ENCODE data around the gene TLCD5.

TLCD5 gene

GRCh38 chr11:120338107-120338933 lies 13.2 kb downstream of the TLCD5 start:
- DNase-seq = no peak

DNA sequence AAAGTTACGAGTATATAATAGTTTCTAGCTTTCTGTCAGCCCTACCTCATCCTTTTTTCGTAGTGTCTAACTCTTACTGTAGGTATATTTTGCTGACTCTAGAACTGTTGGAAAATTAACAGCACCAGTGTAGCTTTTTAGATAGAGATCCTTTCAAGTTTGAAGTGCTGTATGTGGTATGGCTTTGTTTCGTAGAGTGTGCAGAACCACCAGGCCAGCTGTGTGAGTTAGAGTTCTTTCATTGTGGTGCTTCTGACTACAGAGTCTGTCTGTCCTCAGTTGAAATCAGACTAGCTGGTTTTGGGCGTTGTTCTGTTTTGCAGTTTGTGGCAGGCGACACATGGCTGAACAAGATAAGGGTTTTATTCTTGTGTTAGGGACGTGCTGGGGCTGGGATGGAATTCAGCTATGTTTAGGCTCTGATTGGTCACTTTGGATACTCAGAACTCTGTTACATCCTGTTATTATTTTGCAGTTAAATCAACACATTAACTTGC lies 14.3 kb downstream of the TLCD5 start:
- no peak for DNase-seq

DNA sequence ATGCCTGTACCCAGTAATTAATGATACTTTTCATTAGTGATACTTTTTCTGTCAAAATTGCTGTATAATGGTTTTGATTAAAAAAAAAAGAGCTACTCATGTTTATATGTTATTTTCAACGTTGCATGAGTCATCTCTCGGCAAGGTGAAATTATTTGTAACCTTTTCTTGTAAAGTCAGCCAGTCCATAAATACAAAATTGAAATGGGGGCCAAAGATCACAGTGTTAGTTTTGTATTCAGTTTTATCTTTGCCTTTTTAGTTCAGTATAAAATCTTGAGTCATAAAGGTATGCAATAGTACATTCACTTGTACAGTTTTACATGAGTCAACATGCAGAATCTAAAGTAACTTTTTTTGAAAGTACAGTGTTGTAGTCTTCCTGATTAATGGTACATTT lies 15.4 kb downstream of the TLCD5 start:
- DNase-seq = no peak

- no peak for DNase-seq
Measured at GRCh38 chr11:120342226-120342625, 17.1 kb downstream of the TLCD5 start.

- DNase-seq = no peak
Measured at GRCh38 chr11:120342678-120343077, 17.6 kb downstream of the TLCD5 start.

DNA sequence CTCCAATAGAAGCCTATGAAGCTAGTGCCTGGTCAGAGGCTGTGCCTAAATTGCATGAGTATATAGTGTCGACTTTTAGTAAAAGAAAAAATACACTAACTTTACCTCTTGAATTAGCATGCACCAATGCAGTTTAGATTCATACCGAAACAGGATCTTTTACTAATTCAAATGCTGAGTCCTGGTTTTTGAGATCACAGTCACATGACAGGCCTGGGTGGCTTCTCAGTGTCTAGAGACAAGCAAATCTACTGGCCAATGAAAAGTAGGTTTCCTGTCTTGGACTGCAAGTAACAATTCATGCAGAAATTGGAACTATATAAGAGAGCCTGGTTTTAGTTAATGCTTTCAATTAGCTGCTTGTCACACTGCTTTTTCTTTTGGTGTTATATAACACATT lies 18.3 kb downstream of the TLCD5 start:
- DNase-seq = no peak

DNA sequence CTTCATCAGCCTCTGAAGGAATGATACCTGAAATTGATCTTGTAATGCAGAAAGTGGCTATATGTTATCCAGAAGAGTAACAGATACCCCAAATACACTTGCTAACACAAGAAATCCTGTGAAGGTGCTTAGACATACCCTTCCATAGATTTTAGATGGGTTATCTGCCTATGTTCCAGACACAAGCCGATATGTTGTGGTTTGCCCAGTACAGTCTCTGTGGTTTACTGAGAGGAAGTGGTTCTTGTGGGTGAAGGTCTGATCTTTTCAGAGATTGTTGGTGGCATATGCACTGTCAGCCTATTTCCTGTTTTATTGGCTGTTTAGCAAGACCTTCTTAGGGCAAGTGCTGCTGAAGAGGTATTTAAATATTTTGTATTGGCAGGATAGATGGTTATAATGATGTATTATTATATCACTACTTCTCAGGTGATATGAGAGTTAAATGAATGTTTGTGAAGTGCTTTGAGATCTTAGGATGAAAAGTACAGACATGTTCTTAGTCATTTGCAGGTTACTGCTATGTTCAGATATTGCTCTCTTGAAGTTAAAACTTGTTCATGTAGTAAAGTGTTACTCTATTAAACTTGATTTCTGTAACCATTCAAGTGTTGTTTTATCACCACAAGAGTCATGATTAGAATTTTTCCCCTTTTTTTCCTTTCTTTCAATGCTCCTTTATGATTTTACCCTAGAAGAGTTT lies 19.4 kb downstream of the TLCD5 start:
- no peak for DNase-seq

DNA sequence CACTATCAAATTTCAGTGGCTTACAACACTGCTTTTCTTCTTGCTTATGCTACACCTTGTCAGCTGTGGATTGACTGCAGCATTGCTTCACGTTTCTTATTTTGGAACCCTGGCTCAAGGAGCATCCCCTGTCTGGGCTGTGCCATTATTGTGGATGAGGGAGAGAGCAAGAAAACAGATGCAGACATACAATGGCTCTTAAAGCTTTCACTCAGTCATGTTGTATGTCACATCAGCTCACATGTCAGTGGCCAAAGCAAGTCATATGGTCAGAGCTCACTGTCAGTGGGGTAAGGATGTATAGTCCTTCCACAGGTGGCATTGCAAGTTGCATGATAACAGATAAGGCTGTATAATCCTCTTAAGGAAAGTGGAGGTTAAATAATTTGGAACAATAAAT lies 21.1 kb downstream of the TLCD5 start:
- no peak for DNase-seq

GRCh38 chr11:120350637-120351036 lies 25.5 kb downstream of the TLCD5 start:
- no peak for DNase-seq

DNA sequence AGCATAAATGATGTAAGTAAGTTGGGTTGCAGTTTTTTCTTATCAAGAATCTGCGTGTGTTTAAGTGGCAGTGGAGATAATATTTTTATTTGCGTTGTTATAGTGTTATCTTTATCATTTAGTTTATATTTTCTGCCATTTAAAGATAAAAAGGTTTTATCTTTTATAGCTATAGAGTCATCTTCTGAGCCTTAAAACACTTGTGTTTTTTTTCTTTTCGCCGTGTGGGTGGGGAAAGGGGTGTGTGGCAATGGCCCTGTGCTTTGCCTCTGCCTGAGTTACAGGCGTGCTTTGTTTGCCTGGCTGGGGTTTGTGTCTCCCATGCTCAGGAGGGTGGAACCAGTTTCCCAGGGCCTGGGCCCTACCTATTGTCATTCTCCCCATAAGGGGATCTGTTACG lies 27.3 kb downstream of the TLCD5 start:
- no peak for DNase-seq

DNA sequence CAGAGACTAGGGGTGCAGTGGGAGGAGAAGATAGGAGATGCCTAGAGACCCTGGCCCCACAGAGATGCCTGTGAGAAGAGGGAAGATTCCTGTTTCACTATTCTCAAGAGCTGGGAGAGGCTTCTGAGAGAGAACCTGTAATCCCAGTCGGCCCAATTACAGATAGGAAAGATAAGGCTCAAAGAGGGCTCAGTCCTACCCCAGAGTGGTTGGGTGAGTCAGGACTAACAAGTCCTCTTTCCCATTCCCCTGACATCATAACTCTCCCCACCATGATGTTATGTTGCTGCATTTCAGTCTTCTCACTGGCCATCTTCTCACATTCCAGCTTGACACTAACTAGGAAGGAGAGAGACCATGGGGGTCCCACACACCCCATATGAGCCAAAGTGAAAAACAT lies 29.0 kb downstream of the TLCD5 start:
- DNase-seq = no peak

DNA sequence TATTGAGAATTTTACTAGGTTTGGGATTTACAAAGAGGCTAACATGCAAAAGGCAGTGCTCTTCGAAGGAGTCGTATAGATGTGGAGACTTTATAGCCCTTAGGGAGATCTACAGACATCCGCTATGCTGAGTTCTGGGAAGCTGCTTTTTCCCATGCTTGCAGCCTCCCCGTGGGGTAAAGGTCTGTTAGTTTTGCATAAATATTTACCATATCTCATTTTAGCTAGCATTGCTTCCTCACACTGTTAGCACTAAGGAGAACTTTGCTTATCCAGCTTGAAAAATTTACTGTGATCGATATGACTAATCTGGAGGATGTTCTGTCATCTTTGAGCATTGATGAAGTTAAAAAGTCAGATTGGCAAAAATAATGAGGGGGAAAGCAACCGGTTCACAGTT lies 29.7 kb downstream of the TLCD5 start:
- no peak for DNase-seq

DNA sequence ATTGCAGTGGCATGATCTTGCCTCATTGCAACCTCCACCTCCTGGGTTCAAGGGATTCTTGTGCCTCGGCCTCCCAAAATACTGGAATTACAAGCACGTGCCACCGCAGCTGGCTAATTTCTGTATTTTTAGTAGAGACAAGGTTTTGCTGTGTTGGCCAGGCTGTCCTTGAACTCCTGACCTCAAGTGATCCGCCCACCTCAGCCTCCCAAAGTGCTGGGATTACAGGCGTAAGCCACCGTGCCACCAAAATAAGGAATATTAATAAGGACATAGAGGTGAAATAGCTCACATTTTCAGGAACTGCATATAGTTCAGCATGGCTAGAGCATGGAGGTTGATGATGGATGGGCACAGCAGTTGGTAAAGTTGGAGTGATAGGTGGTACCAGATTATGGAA lies 32.5 kb downstream of the TLCD5 start:
- no peak for DNase-seq

- no peak for DNase-seq
Measured at GRCh38 chr11:120358729-120359128, 33.6 kb downstream of the TLCD5 start.

GRCh38 chr11:120363436-120363835 lies 38.3 kb downstream of the TLCD5 start:
- DNase-seq = no peak

DNA sequence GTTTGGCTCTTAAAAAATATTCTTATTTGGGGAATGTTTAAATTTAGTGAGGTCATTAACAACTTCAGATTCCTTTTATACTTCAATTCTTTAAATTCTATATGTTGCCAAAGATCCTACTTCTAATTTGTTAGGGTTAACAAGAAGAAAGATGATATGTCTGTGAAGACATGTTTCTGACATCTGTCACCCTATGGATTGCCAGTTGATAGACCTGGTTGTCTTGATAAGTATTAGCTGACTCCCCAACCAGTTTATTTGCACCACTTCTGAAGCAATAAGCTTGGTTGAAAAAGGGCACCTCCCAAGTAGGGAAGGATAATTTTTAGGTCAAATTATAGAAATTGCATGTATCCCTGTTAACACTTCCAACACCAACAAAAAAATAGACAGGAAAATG lies 40.4 kb downstream of the TLCD5 start:
- no peak for DNase-seq

GRCh38 chr11:120372296-120372695 lies 47.2 kb downstream of the TLCD5 start:
- DNase-seq = no peak

DNA sequence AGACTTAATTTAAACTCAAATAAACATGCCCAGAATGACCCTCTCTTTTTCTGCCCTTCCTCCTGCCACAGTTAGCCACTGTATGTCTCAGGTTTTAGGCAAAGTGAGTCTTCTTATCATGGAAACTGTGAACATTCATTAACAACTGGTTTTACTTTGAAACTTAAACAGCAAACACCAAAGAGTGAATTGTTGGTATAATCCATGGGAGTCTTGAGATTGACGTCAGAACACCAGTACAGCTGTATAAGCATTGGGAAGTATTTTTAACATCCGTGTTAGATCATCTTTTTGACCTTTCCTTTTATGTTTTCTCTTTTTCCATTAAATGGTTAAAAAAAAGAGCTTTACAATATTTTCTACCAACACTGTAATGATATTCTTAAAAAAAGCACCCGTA lies 50.0 kb downstream of the TLCD5 start:
- no peak for DNase-seq

- DNase-seq = no peak
Measured at GRCh38 chr11:120376547-120377182, 51.6 kb downstream of the TLCD5 start.

- DNase-seq = no peak
Measured at GRCh38 chr11:120378474-120378873, 53.4 kb downstream of the TLCD5 start.

DNA sequence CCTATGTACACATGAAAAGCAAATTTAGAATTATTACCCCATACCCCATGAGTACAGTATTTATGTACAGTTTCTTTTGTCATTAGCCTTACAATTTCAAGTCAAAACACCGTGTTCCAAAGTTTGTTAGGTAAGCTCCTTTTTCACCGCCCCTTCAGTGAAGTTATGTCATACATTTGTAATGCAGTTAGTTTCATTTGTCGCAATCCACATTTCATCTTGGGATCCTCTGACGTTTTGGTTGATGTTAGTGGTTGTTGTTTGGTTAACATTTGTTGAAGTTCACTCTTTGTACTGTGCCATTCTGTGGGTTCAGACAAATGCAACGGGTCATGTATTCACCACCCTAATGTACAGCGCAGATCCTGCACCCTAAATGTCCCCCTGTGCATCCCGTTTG lies 56.3 kb downstream of the TLCD5 start:
- no peak for DNase-seq

Measured in NCI-H1048 (cell line).